Esophagus squamous epithelium (tissue), 4 donors: ENCODE data around the gene TMEM129.

Experiments
- CTCF ChIP-seq, 6 experiments: fragments of 450-650 bp in 4 of 6; fragments of 200-600 bp in 2 of 6; sonication (generic) in 2 of 6; IDR thresholded peaks; one replicate each; pipeline ENCODE4 v1.5.1; 2016 to 2019; ENCODE audit warnings: antibody characterized with exemption in 6 of 6, mild to moderate bottlenecking in 4 of 6, moderate library complexity in 4 of 6
- POLR2A ChIP-seq, 4 donors: fragments of 450-650 bp; IDR thresholded peaks; one replicate each; pipeline ENCODE4 v1.6.1; 2017; ENCODE audit warnings: antibody characterized with exemption in 4 of 4, mild to moderate bottlenecking in 4 of 4, moderate library complexity in 3 of 4

- TF ChIP-seq POLR2A (IDR thresholded peaks at IDR 0.05) (no peak), CTCF (IDR thresholded peaks at IDR 0.05) (no peak)
Observed at GRCh38 chr4:1762264-1763010, 41.3 kb upstream of the TMEM129 start.
